GM12874 (cell line): ENCODE data around the gene TMEM187.

Source experiments
- CTCF ChIP-seq: IDR thresholded peaks from 2 replicates; pipeline ENCODE4 v1.5.1; 2011; ENCODE audit warnings: low read depth, mild to moderate bottlenecking, control low read depth, low read length, moderate library complexity; ENCODE audit not compliant: insufficient read depth

TMEM187 gene

GRCh38 chrX:153938226-153938786 is 34.2 kb upstream of the TMEM187 start:
- TF ChIP-seq CTCF = no peak

GRCh38 chrX:153939573-153939972 is 33.0 kb upstream of the TMEM187 start:
- no peak for TF ChIP-seq CTCF

DNA sequence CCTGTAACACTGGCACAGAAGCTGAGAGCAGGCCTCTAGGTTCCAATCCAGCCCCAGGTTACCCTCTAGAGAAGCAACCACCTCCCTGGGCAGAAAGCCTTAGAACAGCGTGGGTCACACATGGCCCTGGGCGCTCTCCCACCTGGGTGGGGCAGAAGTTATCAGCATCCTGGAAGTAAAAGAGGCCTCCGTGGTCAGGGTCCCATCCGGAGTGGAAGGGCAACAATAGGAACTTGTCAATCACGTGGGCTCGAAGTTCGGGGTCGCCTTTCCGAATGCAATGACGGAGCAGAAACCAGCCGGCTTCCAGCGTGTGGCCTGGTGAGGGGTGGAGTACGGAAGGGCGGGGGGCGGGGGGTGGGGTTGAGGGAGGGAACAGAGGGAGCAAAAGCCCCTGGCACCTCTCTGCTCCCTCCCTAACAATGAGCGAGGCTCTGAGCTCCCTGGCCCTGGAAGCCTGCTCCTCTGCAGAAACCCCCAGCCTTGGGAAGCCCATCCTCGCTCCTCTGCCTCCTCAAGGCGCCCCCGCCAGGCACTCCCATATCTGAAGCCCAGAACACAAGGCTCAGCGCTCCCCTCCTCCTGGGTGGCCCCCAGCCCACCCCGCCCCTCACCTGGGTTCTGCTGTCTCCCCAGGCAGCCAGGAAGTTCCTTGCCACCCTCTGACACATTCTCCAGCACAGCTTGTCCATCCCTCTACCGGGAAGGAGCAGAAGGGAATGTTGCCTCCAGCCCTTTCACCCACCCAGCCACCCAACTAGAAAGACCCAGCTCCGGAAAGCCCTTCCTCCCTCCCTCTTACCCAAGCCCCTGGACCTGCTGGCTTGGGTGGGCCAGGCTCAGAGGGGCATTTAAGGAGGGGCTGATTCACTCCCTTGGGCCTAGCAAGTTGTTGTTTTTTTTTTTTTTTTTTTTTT is 31.0 kb upstream of the TMEM187 start:
- no peak for TF ChIP-seq CTCF

DNA sequence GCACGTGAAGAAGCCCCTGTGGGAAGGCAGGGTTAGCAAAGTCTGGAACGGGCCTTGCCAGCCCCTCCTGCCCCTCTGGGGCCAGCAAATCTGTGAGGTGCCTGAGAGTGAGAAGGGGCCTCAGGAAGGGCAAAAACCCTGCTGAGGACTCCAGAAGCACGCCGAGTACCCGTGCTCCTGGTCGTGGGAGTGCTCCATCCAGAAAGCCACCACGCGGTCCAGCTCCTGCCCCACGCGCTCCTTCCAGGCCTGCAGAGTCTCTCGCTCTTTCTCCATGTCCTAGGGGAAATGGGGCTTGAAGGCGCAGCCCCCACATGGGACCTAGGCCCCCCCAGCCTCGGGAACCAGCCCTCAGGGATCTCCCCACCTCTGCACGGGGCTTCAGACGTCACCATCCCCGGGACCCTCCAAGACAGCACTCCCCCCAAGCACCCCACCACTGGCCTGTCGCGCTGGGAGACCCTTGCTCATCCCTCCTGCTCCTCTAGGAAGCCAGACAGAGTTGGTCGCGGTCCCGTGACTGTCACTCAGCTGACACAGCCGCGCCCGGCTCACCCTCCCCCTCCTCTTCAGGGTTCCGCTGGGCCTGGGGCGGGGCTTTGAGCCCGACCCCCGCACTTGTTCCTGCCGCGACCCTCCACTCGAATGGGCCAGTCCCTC is 28.3 kb upstream of the TMEM187 start, which contains the start of gene RENBP:
TSS of gene RENBP (minus strand) at position 504 of the 660 bp plus-strand sequence. CDS start at position 471, 33 bp downstream.
- TF ChIP-seq CTCF = no peak

- no peak for TF ChIP-seq CTCF
Observed at GRCh38 chrX:153944800-153945150, 27.8 kb upstream of the TMEM187 start.

- no peak for TF ChIP-seq CTCF
Observed at GRCh38 chrX:153945956-153946943, 26.3 kb upstream of the TMEM187 start.
